ENCODE data around the gene TMEM131. TPM values are rescaled to one million over a fixed set of nuclear protein-coding genes. Genes with fewer than 3 reads are reported as not detected.
A peak's percentile ranks its signal among the peaks of the same experiment; 100 is the strongest.
"Not testable (repeated sequence)": the region's sequence is repeated elsewhere in the genome, so short reads cannot be mapped to it uniquely, and the experiment has no call there.

The TMEM131 gene
- 21.7 TPM for polyA plus RNA-seq (2013, experiment 1 of 2)
- 21.7 TPM for polyA plus RNA-seq (2013, experiment 2 of 2)

- Histone ChIP-seq H3K9ac (ENCODE audit: low read depth, low read length, poor library complexity) (peak within 1 kb of the TSS; percentile 98), H4K8ac (ENCODE audit: low read depth, low read length) (peak within 1 kb of the TSS; percentile 87), H2BK12ac (ENCODE audit: low read length) (no peak within 1 kb of the TSS), H3K4me2 (ENCODE audit: insufficient read depth, low read length, poor library complexity, severe bottlenecking) (peak within 1 kb of the TSS; percentile 87), H3K23ac (ENCODE audit: low read depth, low read length, poor library complexity) (peak within 1 kb of the TSS; percentile 12), H3K4me3 (ENCODE audit: low read length in 2 of 2) (peak within 1 kb of the TSS; percentile 77 to 95), H2BK15ac (ENCODE audit: low read length) (peak within 1 kb of the TSS; percentile 72), H3K18ac (ENCODE audit: low read length) (peak within 1 kb of the TSS; percentile 100), H3K36me3 (replicated peaks in 1 of 2; ENCODE audit: control insufficient read depth in 2 of 2, insufficient read depth in 2 of 2, low read length in 2 of 2) (no peaks in the 10 kb centered on the region), H3K9me3 (replicated peaks in 1 of 2; ENCODE audit: control insufficient read depth in 2 of 2, insufficient read depth in 1 of 2, low read depth in 1 of 2, low read length in 2 of 2) (peaks cover 0 to 3% of the 10 kb centered on the region in 2 donors), H2BK5ac (ENCODE audit: low read length) (peak within 1 kb of the TSS; percentile 98), H3K4ac (ENCODE audit: low read length) (no peak within 1 kb of the TSS), H2AFZ (ENCODE audit: low read length) (peak within 1 kb of the TSS; percentile 99), H3K4me1 (ENCODE audit: control insufficient read depth in 2 of 2, insufficient read depth in 1 of 2, low read depth in 1 of 2, low read length in 2 of 2) (peaks cover 3 to 11% of the 10 kb centered on the region in 2 donors), H3K27ac (replicated peaks; ENCODE audit: low read length) (peak within 1 kb of the TSS; percentile 95), H3K14ac (ENCODE audit: low read length) (peak within 1 kb of the TSS; percentile 99), H3K79me1 (ENCODE audit: low read depth, low read length) (peaks cover 6% of the 10 kb centered on the region), H3K27me3 (ENCODE audit: control insufficient read depth in 3 of 3, insufficient read depth in 3 of 3, low read depth in 1 of 3, low read length in 3 of 3) (no peaks in the 10 kb centered on the region), H2BK120ac (ENCODE audit: low read depth, low read length) (peak within 1 kb of the TSS; percentile 99), H4K91ac (ENCODE audit: low read depth, low read length, poor library complexity) (no peak within 1 kb of the TSS), H2AK5ac (ENCODE audit: low read depth, low read length) (no peak within 1 kb of the TSS)
- whole genome bisulfite sequencing, 2 donors (ENCODE audit: extremely low coverage in 2 of 2, insufficient read length in 2 of 2, insufficient replicate concordance in 1 of 2) = no CpG with 5 or more reads among the region's 88 CpGs
- peak; percentile 90 for DNase-seq (ENCODE audit: low spot score)
These were observed at the start of gene TMEM131 for GRCh38 chr2:97995734-97996624. Gene TMEM131 (minus strand): TSS chr2:97995948. CDS start chr2:97995662, 286 bp downstream.

GRCh38 chr2:98044730-98045129, 49.0 kb upstream of the TMEM131 start:
- H2BK120ac ChIP-seq (ENCODE audit: low read depth, low read length); H2BK12ac ChIP-seq (ENCODE audit: low read length); H3K14ac ChIP-seq (ENCODE audit: low read length); H3K79me1 ChIP-seq (ENCODE audit: low read depth, low read length); H3K4me3 ChIP-seq (ENCODE audit: low read length in 2 of 2); H2AFZ ChIP-seq (ENCODE audit: low read length); H2BK15ac ChIP-seq (ENCODE audit: low read length); H3K18ac ChIP-seq (ENCODE audit: low read length); H3K4me1 ChIP-seq (ENCODE audit: control insufficient read depth in 2 of 2, insufficient read depth in 1 of 2, low read depth in 1 of 2, low read length in 2 of 2); H3K36me3 ChIP-seq (replicated peaks in 1 of 2; ENCODE audit: control insufficient read depth in 2 of 2, insufficient read depth in 2 of 2, low read length in 2 of 2); H4K91ac ChIP-seq (ENCODE audit: low read depth, low read length, poor library complexity); H3K9me3 ChIP-seq (replicated peaks in 1 of 2; ENCODE audit: control insufficient read depth in 2 of 2, insufficient read depth in 1 of 2, low read depth in 1 of 2, low read length in 2 of 2); H3K4me2 ChIP-seq (ENCODE audit: insufficient read depth, low read length, poor library complexity, severe bottlenecking); H3K27ac ChIP-seq (replicated peaks; ENCODE audit: low read length); H3K4ac ChIP-seq (ENCODE audit: low read length); H4K8ac ChIP-seq (ENCODE audit: low read depth, low read length); H3K27me3 ChIP-seq (ENCODE audit: control insufficient read depth in 3 of 3, insufficient read depth in 3 of 3, low read depth in 1 of 3, low read length in 3 of 3); H2AK5ac ChIP-seq (ENCODE audit: low read depth, low read length); H2BK5ac ChIP-seq (ENCODE audit: low read length); DNase-seq (ENCODE audit: low spot score); H3K9ac ChIP-seq (ENCODE audit: low read depth, low read length, poor library complexity); H3K23ac ChIP-seq (ENCODE audit: low read depth, low read length, poor library complexity): not testable (repeated sequence)
- no CpG with 5 or more reads among the region's 2 CpGs for WGBS, 2 donors (ENCODE audit: extremely low coverage in 2 of 2, insufficient read length in 2 of 2, insufficient replicate concordance in 1 of 2)

DNA sequence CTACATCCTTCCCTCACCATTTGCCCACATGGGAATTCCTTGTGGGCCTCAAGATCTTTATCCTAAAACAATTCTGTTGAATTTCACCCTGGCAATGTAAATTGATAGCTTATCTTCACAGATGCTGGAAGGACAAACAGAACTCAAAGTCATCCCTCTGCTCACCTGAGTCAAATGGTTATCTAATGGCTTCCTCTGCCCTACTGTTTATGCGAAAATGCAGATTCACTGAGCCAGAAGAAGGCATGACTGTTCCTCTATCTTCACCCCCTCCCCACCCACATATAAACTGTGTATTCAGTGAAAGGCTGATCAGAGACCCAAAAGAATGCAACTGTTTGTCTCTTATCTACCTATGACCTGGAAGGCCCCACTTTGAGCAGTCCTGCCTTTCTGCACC, 47.4 kb upstream of the TMEM131 start:
- H3K9me3 ChIP-seq (replicated peaks in 1 of 2; ENCODE audit: control insufficient read depth in 2 of 2, insufficient read depth in 1 of 2, low read depth in 1 of 2, low read length in 2 of 2) = no peaks in the 10 kb centered on the region
- no peak overlapping the region for H3K14ac ChIP-seq (ENCODE audit: low read length)
- WGBS, 2 donors (ENCODE audit: extremely low coverage in 2 of 2, insufficient read length in 2 of 2, insufficient replicate concordance in 1 of 2) = no CpG with 5 or more reads among the region's 1 CpG
- no peak overlapping the region for H3K9ac ChIP-seq (ENCODE audit: low read depth, low read length, poor library complexity)
- no peak overlapping the region for H2AFZ ChIP-seq (ENCODE audit: low read length)
- no peak overlapping the region for H2BK15ac ChIP-seq (ENCODE audit: low read length)
- no peak overlapping the region for H2BK12ac ChIP-seq (ENCODE audit: low read length)
- no peaks in the 10 kb centered on the region for H3K36me3 ChIP-seq (replicated peaks in 1 of 2; ENCODE audit: control insufficient read depth in 2 of 2, insufficient read depth in 2 of 2, low read length in 2 of 2)
- H2BK5ac ChIP-seq (ENCODE audit: low read length) = no peak overlapping the region
- H4K8ac ChIP-seq (ENCODE audit: low read depth, low read length) = no peak overlapping the region
- H3K4me3 ChIP-seq (ENCODE audit: low read length in 2 of 2) = no peak overlapping the region
- H3K4me2 ChIP-seq (ENCODE audit: insufficient read depth, low read length, poor library complexity, severe bottlenecking) = no peak overlapping the region
- no peak overlapping the region for H3K27ac ChIP-seq (replicated peaks; ENCODE audit: low read length)
- H3K79me1 ChIP-seq (ENCODE audit: low read depth, low read length) = no peaks in the 10 kb centered on the region
- no peak overlapping the region for H4K91ac ChIP-seq (ENCODE audit: low read depth, low read length, poor library complexity)
- no peak overlapping the region for H2BK120ac ChIP-seq (ENCODE audit: low read depth, low read length)
- H3K4ac ChIP-seq (ENCODE audit: low read length) = no peak overlapping the region
- DNase-seq (ENCODE audit: low spot score) = no peak
- no peak overlapping the region for H2AK5ac ChIP-seq (ENCODE audit: low read depth, low read length)
- no peaks in the 10 kb centered on the region for H3K27me3 ChIP-seq (ENCODE audit: control insufficient read depth in 3 of 3, insufficient read depth in 3 of 3, low read depth in 1 of 3, low read length in 3 of 3)
- H3K18ac ChIP-seq (ENCODE audit: low read length) = no peak overlapping the region
- H3K23ac ChIP-seq (ENCODE audit: low read depth, low read length, poor library complexity) = no peak overlapping the region
- no peaks in the 10 kb centered on the region for H3K4me1 ChIP-seq (ENCODE audit: control insufficient read depth in 2 of 2, insufficient read depth in 1 of 2, low read depth in 1 of 2, low read length in 2 of 2)

GRCh38 chr2:98040331-98040939, 44.7 kb upstream of the TMEM131 start:
- Histone ChIP-seq H4K8ac (ENCODE audit: low read depth, low read length) (peak overlapping the region; percentile 55), H3K36me3 (replicated peaks in 1 of 2; ENCODE audit: control insufficient read depth in 2 of 2, insufficient read depth in 2 of 2, low read length in 2 of 2) (no peaks in the 10 kb centered on the region), H2BK120ac (ENCODE audit: low read depth, low read length) (no peak overlapping the region), H3K27me3 (ENCODE audit: control insufficient read depth in 3 of 3, insufficient read depth in 3 of 3, low read depth in 1 of 3, low read length in 3 of 3) (no peaks in the 10 kb centered on the region), H2AFZ (ENCODE audit: low read length) (no peak overlapping the region), H3K27ac (replicated peaks; ENCODE audit: low read length) (no peak overlapping the region), H3K4me3 (ENCODE audit: low read length in 2 of 2) (no peak overlapping the region), H3K4me1 (ENCODE audit: control insufficient read depth in 2 of 2, insufficient read depth in 1 of 2, low read depth in 1 of 2, low read length in 2 of 2) (peaks cover 0 to 3% of the 10 kb centered on the region in 2 donors), H3K9me3 (replicated peaks in 1 of 2; ENCODE audit: control insufficient read depth in 2 of 2, insufficient read depth in 1 of 2, low read depth in 1 of 2, low read length in 2 of 2) (no peaks in the 10 kb centered on the region), H2BK12ac (ENCODE audit: low read length) (no peak overlapping the region), H3K14ac (ENCODE audit: low read length) (no peak overlapping the region), H2BK15ac (ENCODE audit: low read length) (no peak overlapping the region), H4K91ac (ENCODE audit: low read depth, low read length, poor library complexity) (no peak overlapping the region), H3K9ac (ENCODE audit: low read depth, low read length, poor library complexity) (no peak overlapping the region), H3K4me2 (ENCODE audit: insufficient read depth, low read length, poor library complexity, severe bottlenecking) (no peak overlapping the region), H2BK5ac (ENCODE audit: low read length) (no peak overlapping the region), H2AK5ac (ENCODE audit: low read depth, low read length) (no peak overlapping the region), H3K18ac (ENCODE audit: low read length) (no peak overlapping the region), H3K4ac (ENCODE audit: low read length) (no peak overlapping the region), H3K23ac (ENCODE audit: low read depth, low read length, poor library complexity) (no peak overlapping the region), H3K79me1 (ENCODE audit: low read depth, low read length) (no peaks in the 10 kb centered on the region)
- no peak for DNase-seq (ENCODE audit: low spot score)
- WGBS, 2 donors (ENCODE audit: extremely low coverage in 2 of 2, insufficient read length in 2 of 2, insufficient replicate concordance in 1 of 2) = no CpG with 5 or more reads among the region's 8 CpGs

Data from neuronal stem cell (in vitro differentiated cells).